Gastroesophageal sphincter (tissue), 4 donors: ENCODE results near the gene POFUT2. TPM values are rescaled to one million over a fixed set of nuclear protein-coding genes. Genes with fewer than 3 reads are reported as not detected.

Experiments
- ATAC-seq: fragments of 150-250 bp; one replicate; pipeline ENCODE4 v1.9.1; 2016; ENCODE audit warnings: mild to moderate bottlenecking, moderate library complexity
- H3K27ac ChIP-seq, 4 donors: fragments of 200-600 bp; sonication (generic) in 3 of 4; 1 replicate in 3 of 4; 2 replicates in 1 of 4; pipeline ENCODE4 v1.5.1; 2016 to 2019
- H3K27me3 ChIP-seq: fragments of 200-600 bp; sonication (generic); one replicate; pipeline ENCODE4 v1.5.1; 2019
- H3K36me3 ChIP-seq, 2 donors: fragments of 200-600 bp; sonication (generic); one replicate each; pipeline ENCODE4 v1.5.1; 2019; ENCODE audit warnings: control low read depth in 1 of 2
- H3K4me1 ChIP-seq, 3 donors: fragments of 200-600 bp; sonication (generic); 1 replicate in 2 of 3; 2 replicates in 1 of 3; pipeline ENCODE4 v1.5.1; 2016 to 2019; ENCODE audit warnings: control low read depth in 2 of 3
- H3K4me3 ChIP-seq, 2 donors: fragments of 200-600 bp; sonication (generic); one replicate each; pipeline ENCODE4 v1.5.1; 2019; ENCODE audit warnings: mild to moderate bottlenecking in 1 of 2, moderate library complexity in 1 of 2
- H3K9me3 ChIP-seq, 3 donors: fragments of 200-600 bp; sonication (generic); one replicate each; pipeline ENCODE4 v1.5.1; 2017 to 2019; ENCODE audit warnings: control low read depth in 2 of 3
- EP300 ChIP-seq: sonication (generic); formaldehyde crosslinking; IDR thresholded peaks from one replicate; pipeline ENCODE4 v1.6.1; 2017; ENCODE audit warnings: antibody characterized with exemption, mild to moderate bottlenecking
- POLR2A ChIP-seq, 2 donors: fragments of 450-650 bp; IDR thresholded peaks; one replicate each; pipeline ENCODE4 v1.6.1; 2017; ENCODE audit warnings: antibody characterized with exemption in 2 of 2, mild to moderate bottlenecking in 2 of 2, moderate library complexity in 1 of 2
- POLR2AphosphoS5 ChIP-seq: sonication (generic); formaldehyde crosslinking; IDR thresholded peaks from one replicate; pipeline ENCODE4 v1.6.1; 2017; ENCODE audit warnings: antibody characterized with exemption
- WGBS, 2 donors: methylation state at CpG; one replicate each; pipeline ENCODE4 v1.1.5; 2018; ENCODE audit warnings: low coverage in 1 of 2; 5-methylcytosine and 5-hydroxymethylcytosine counted together
- total RNA-seq, 4 donors: library from RNA; depleted of rRNA; stranded (reverse); fragments of >200 nt; gene quantifications; one replicate each; pipeline ENCODE4 v1.1.0, GENCODE V29; 2016
- TF ChIP-seq, protein P1 (sequence below), 4 experiments: fragments of 200-600 bp in 2 of 4; fragments of 450-650 bp in 2 of 4; sonication (generic) in 1 of 4; IDR thresholded peaks; one replicate each; pipeline ENCODE4 v1.5.1; 2017 to 2019; ENCODE audit warnings: antibody characterized with exemption in 4 of 4, mild to moderate bottlenecking in 2 of 4, moderate library complexity in 2 of 4

POFUT2 gene
- total RNA-seq, 4 donors from 2014 or later: 17.6 to 31.1 (median 24.2) TPM

DNA sequence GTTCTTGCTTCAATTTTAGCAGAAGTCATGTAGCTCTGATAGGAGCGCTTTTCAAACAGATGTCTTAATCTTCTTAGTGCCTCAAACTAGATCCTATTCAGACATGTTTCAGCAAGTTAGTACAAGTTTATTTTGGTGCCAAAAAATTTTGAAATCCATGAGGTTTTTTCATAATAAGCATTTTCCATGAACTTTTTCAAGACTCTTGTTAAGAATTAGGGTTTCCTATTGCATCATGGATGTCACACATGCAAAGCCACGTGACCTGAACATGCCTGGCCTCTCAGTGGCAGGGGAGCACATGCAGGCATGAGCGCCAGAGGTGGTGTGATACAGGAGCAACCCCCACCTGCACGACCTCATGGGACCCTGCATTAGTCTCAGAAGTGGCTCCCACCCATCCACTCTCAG is 67.6 kb downstream of the POFUT2 start:
- Histone ChIP-seq H3K27me3 (no peaks in the 10 kb centered on the region), H3K4me3 (no peak overlapping the region), H3K27ac (peak overlapping the region in 2 of 4 donors; percentile 8 to 27), H3K4me1 (peaks cover 0 to 10% (median 0%) of the 10 kb centered on the region in 3 donors), H3K36me3 (peaks cover 4 to 71% of the 10 kb centered on the region in 2 donors), H3K9me3 (peaks cover 0 to 8% (median 0%) of the 10 kb centered on the region in 3 donors)
- ATAC-seq: peak; percentile 62
- 81 to 88% methylated on average over 2 of the region's 4 CpGs for WGBS, 2 donors
- TF ChIP-seq POLR2A (IDR thresholded peaks at IDR 0.05) (no peak), POLR2AphosphoS5 (no peak), EP300 (no peak)
- TF ChIP-seq, protein P1, sequence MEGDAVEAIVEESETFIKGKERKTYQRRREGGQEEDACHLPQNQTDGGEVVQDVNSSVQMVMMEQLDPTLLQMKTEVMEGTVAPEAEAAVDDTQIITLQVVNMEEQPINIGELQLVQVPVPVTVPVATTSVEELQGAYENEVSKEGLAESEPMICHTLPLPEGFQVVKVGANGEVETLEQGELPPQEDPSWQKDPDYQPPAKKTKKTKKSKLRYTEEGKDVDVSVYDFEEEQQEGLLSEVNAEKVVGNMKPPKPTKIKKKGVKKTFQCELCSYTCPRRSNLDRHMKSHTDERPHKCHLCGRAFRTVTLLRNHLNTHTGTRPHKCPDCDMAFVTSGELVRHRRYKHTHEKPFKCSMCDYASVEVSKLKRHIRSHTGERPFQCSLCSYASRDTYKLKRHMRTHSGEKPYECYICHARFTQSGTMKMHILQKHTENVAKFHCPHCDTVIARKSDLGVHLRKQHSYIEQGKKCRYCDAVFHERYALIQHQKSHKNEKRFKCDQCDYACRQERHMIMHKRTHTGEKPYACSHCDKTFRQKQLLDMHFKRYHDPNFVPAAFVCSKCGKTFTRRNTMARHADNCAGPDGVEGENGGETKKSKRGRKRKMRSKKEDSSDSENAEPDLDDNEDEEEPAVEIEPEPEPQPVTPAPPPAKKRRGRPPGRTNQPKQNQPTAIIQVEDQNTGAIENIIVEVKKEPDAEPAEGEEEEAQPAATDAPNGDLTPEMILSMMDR (IDR thresholded peaks at IDR 0.05): no peak

DNA sequence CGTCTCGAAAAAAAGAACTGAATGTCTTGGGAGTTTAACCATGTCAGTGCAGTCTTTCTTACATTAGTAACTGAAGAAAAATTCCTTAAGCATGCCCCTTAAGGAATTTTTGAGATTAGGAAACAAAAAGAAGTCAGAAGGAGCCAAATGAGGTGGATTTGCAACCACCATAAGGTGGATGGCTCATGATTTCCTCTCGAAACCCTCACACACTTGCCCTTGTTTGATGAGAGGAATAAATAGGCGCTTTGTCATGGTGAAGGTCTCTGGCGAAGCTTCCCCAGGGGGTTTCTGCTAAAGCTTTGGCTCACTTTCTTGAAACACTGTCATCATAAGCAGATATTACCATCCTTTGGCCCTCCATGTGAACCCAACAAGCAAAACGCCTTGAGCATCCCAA is 68.2 kb downstream of the POFUT2 start:
- Histone ChIP-seq H3K4me1 (peaks cover 0 to 10% (median 0%) of the 10 kb centered on the region in 3 donors), H3K9me3 (peaks cover 0 to 8% (median 0%) of the 10 kb centered on the region in 3 donors), H3K36me3 (peaks cover 4 to 77% of the 10 kb centered on the region in 2 donors), H3K27me3 (no peaks in the 10 kb centered on the region), H3K4me3 (no peak overlapping the region), H3K27ac (no peak overlapping the region)
- WGBS, 2 donors: 88 to 93% methylated on average over 4 to 6 of the region's 6 CpGs
- ATAC-seq: no peak
- TF ChIP-seq POLR2A (IDR thresholded peaks at IDR 0.05) (no peak), POLR2AphosphoS5 (no peak), EP300 (no peak)
- TF ChIP-seq, protein P1 (IDR thresholded peaks at IDR 0.05): no peak

DNA sequence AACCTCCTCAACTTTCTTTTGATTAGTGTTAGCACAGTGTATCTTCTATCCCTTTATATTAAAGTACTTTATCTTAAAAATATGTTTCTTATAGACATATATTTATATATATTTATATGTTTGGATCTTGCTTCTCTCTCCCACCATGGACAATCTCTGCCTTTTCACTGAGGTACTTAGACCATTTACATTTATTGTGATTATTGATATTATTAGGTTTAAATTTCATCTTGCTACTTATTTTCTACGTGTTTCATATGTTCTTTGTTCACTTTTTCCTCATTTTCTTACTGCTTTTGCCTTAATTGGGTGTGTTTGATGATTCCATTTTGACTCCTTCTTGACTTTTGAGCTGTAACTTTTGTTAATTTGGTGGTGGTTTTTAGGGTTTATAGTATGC is 70.7 kb downstream of the POFUT2 start:
- Histone ChIP-seq H3K27me3 (no peaks in the 10 kb centered on the region), H3K36me3 (peaks cover 4 to 73% of the 10 kb centered on the region in 2 donors), H3K4me3 (no peak overlapping the region), H3K27ac (no peak overlapping the region), H3K4me1 (peaks cover 0 to 10% (median 0%) of the 10 kb centered on the region in 3 donors), H3K9me3 (peaks cover 0 to 8% (median 0%) of the 10 kb centered on the region in 3 donors)
- no peak for ATAC-seq
- no peak for TF ChIP-seq POLR2A (IDR thresholded peaks at IDR 0.05)
- TF ChIP-seq, protein P1 (IDR thresholded peaks at IDR 0.05): no peak
- no peak for TF ChIP-seq EP300
- no peak for TF ChIP-seq POLR2AphosphoS5
- WGBS, 2 donors: 94 to 100% methylated on average over 1 of the region's 1 CpG

DNA sequence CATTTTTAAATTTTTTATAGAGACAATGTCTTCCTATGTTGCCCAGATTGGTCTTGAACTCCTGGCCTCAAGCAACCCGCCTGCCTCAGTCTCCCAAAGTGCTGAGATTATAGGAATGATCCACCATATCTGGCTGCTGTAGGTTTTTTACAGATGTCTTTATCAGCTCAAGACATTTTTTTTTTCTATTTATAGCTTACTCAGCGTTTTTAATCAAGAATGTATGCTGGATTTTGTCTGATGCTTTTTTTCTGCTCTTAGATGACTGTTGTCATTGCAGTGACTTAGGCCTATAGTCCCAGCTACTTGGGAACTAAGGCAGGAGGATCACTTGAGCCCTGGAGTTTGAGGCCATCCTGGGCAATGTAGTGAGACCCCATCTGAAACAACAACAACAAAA is 72.5 kb downstream of the POFUT2 start:
- peaks cover 0 to 5% (median 0%) of the 10 kb centered on the region in 3 donors for H3K4me1 ChIP-seq
- peaks cover 0 to 73% of the 10 kb centered on the region in 2 donors for H3K36me3 ChIP-seq
- H3K27ac ChIP-seq: no peak overlapping the region
- H3K4me3 ChIP-seq: no peak overlapping the region
- TF ChIP-seq EP300 (no peak), POLR2A (IDR thresholded peaks at IDR 0.05) (no peak), POLR2AphosphoS5 (no peak)
- TF ChIP-seq, protein P1 (IDR thresholded peaks at IDR 0.05): no peak
- ATAC-seq: no peak
- peaks cover 0 to 8% (median 0%) of the 10 kb centered on the region in 3 donors for H3K9me3 ChIP-seq
- H3K27me3 ChIP-seq: no peaks in the 10 kb centered on the region
- 67% methylated on average over 2 of the region's 2 CpGs; no CpG with 5 or more reads in 1 of the 2 donors for WGBS, 2 donors

Other genes with a start within 250 kb of the POFUT2 start
- 100 to 1,000 TPM; 136 to 228 (median 181) TPM for gene ADARB1, start 213.3 kb downstream of the POFUT2 start, total RNA-seq
- 100 to 1,000 TPM in 1 of 4 donors, 10 to 100 TPM in 3; 69.3 to 116 (median 78.4) TPM for gene COL18A1, start 117.3 kb upstream of the POFUT2 start, total RNA-seq